Activated T-cell treated with anti-CD3 and anti-CD28 coated beads, Interleukin-2, amount 50 U/mL, for 4 hours (primary cell): ENCODE results near the gene MT1A. TPM values are rescaled to one million over a fixed set of nuclear protein-coding genes. Genes with fewer than 3 reads are reported as not detected.

Source experiments
- ATAC-seq, 2 donors: fragments of 200-7000 bp; cut with Tn5 transposase; one replicate each; pipeline ENCODE4 v1.10.0; 2021
- DNase-seq: peaks from one replicate; pipeline ENCODE4 v3.0.0-alpha.2; 2020
- H3K27me3 Mint-ChIP-seq: one replicate; pipeline ENCODE4 v1.8.0; 2021; ENCODE audit warnings: low read depth, mixed read lengths
- H3K36me3 Mint-ChIP-seq: one replicate; pipeline ENCODE4 v1.8.0; 2022; ENCODE audit warnings: mixed read lengths; ENCODE audit not compliant: insufficient read depth
- H3K4me1 Mint-ChIP-seq: one replicate; pipeline ENCODE4 v1.8.0; 2021; ENCODE audit warnings: low read depth, mixed read lengths
- H3K4me3 Mint-ChIP-seq: one replicate; pipeline ENCODE4 v1.8.0; 2021; ENCODE audit warnings: mild to moderate bottlenecking, moderate library complexity, mixed read lengths
- H3K9me3 Mint-ChIP-seq: one replicate; pipeline ENCODE4 v1.8.0; 2021; ENCODE audit warnings: mixed read lengths
- total RNA-seq, 3 donors: library from RNA; stranded (reverse); gene quantifications; one replicate each; pipeline ENCODE4 v1.2.1, GENCODE V29; 2021

Gene MT1A
- total RNA-seq, 3 donors from 2014 or later: not detected

DNA sequence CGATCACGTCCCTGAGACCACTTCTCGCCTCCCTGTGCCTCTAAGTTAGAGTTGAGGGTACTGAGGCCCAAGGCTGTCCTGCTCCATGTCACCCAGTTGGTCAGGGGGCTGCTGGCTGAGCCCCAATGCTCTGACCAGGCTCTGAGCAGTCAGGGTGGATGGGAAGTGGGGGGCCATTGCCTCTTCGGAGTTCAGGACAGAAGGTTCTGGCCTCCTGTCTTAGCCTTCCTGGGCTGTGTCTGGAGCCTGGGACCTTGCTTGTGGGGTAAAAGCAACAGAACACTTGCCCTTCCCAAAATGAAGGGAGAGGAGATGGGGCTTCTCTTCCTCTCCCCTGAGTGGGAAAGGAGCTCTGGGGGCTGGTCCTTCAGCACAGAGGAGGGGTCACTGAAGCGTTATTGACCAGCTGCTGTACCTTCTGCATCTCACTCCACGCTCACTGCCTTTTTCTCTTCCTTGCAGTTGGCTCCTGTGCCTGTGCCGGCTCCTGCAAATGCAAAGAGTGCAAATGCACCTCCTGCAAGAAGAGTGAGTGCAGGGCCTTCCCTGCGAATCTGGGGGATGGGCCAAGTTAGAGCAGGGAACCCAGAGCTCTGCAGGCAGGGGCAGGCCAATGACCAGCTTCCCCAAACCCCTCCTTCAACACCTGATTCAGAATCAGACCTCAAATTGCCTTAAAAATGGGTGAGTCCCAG is 44.4 kb downstream of the MT1A start:
- DNase-seq (no peak), ATAC-seq (peak; percentile 5 to 7)
- H3K4me3 Mint-ChIP-seq: peak overlapping the region; percentile 94
- H3K9me3 Mint-ChIP-seq: no peaks in the 10 kb centered on the region
- peaks cover 22% of the 10 kb centered on the region for H3K4me1 Mint-ChIP-seq
- no peaks in the 10 kb centered on the region for H3K27me3 Mint-ChIP-seq
- peaks cover 10% of the 10 kb centered on the region for H3K36me3 Mint-ChIP-seq

DNA sequence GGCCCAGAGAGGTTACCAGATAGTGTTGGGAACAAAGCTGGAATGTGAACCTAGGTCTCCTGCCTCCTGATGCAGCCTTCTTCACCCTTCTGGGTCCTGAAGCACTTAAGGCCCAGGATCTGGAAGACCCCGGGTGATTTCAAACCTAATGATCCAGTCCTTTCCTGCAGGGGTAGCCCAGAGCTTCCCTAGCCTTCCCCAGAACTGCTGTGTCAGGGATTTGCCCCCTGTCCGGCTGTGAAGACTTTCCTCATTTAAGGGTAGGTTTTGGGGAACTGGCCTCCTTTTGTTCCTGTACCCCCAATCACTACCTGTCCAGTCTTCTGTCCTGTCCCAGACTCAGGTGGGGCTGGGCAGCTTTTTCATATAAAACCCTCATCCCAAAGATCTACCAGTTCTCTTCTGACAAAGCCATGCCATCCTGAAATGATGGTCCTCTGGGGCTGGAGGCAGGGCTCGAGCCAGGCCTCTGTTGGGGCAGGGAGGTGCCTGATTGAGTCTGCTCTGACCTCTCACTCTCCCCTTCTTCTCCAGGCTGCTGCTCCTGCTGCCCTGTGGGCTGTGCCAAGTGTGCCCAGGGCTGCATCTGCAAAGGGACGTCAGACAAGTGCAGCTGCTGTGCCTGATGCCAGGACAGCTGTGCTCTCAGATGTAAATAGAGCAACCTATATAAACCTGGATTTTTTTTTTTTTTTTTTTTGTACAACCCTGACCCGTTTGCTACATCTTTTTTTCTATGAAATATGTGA is 45.1 kb downstream of the MT1A start:
- Mint-ChIP-seq H3K4me1 (peaks cover 22% of the 10 kb centered on the region), H3K27me3 (no peaks in the 10 kb centered on the region), H3K4me3 (peak overlapping the region; percentile 94), H3K36me3 (peaks cover 10% of the 10 kb centered on the region), H3K9me3 (no peaks in the 10 kb centered on the region)
- DNase-seq (no peak), ATAC-seq (no peak)

DNA sequence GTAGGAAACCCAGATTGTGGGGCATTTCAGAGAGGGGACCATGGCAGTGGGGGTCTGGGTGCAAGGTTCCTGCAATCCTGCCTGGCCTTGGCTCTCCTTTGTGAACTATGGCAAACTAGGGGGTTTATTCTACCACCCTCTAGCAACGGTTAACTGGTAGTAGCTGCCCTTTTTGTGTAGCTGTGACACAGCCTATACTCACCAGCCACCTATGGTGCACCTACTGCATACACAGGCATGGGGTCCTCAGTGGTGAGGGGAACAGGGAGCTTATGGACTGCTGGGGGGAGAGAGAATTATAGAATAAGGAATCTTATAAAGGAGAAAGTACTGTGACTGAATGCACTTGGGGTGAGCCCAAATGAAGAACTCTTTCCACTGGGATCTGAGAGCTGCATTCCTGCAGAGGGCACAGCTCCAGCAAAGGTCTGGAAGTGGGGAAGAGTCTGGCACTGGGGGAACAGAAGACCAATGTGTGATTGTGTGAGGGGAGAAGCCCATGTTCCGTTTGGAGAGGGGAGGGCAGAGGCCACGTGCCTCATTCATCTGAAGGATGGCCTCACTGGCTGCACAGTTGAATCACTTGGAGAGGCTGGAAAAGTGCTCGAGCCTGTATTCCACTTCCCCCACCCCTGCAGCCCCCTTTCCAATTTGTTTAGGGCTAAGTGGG is 45.9 kb downstream of the MT1A start:
- peaks cover 10% of the 10 kb centered on the region for H3K36me3 Mint-ChIP-seq
- H3K4me3 Mint-ChIP-seq: peak overlapping the region; percentile 94
- no peaks in the 10 kb centered on the region for H3K9me3 Mint-ChIP-seq
- no peak for DNase-seq
- H3K4me1 Mint-ChIP-seq: peaks cover 22% of the 10 kb centered on the region
- H3K27me3 Mint-ChIP-seq: no peaks in the 10 kb centered on the region
- ATAC-seq: no peak

DNA sequence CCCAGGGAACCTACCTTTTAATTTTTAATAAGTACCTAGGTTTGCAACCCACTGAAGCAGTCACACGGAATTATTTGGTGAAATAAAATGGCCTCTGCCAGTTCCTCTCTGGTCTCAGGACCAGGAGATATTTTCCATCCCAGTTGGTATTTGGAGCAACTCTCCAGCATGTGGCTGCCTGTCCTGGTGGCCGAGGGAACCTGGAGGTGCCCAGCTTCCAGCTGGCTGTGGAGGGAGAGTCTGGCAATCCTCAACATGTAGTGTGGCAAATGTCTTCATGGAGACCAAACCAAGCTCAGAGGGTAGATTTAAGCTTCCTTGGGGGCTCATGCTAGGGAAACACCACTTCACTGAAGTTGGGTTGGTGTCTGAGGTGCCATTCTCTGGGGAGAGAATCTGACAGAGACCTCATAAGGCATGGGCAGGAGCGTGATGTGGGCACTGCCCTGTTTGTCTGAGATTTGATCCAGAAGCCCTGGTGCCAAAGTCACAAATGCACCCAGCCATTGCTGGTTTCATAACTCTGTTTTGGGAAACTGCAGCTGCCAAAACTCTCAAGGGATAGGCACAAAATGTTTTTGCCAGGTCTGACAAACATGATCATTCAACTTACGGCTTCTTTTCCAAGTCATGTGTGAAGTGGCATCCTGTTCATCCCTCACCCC is 46.6 kb downstream of the MT1A start:
- H3K4me3 Mint-ChIP-seq: no peak overlapping the region
- ATAC-seq: no peak

DNA sequence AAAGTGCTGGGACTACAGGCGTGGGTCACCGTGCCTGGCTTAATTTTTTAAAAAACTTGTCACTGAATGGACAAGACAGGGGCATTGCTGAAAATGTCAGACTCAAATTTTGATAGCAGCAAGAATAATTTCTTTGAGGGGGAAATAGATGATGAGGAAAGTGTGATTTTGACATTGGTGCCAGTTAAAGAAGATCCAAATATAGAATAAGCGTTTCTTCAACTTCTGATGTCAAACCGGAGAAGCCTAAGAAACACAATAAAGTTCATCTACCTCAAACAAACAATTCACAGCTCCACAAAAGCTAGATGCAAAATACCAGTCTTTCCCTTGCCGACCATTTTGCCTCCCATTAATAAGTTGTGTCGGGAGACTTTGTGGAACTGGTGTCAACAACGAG is 48.3 kb downstream of the MT1A start:
- H3K36me3 Mint-ChIP-seq: peaks cover 10% of the 10 kb centered on the region
- ATAC-seq (no peak), DNase-seq (no peak)
- H3K4me1 Mint-ChIP-seq: peaks cover 17% of the 10 kb centered on the region
- no peak overlapping the region for H3K4me3 Mint-ChIP-seq
- H3K27me3 Mint-ChIP-seq: no peaks in the 10 kb centered on the region
- H3K9me3 Mint-ChIP-seq: no peaks in the 10 kb centered on the region

More for the DNA sequence above, 46.6 kb downstream of the MT1A start:
- H3K4me1 Mint-ChIP-seq: peaks cover 22% of the 10 kb centered on the region
- peaks cover 10% of the 10 kb centered on the region for H3K36me3 Mint-ChIP-seq
- no peaks in the 10 kb centered on the region for H3K9me3 Mint-ChIP-seq
- no peak for DNase-seq
- no peaks in the 10 kb centered on the region for H3K27me3 Mint-ChIP-seq

DNA sequence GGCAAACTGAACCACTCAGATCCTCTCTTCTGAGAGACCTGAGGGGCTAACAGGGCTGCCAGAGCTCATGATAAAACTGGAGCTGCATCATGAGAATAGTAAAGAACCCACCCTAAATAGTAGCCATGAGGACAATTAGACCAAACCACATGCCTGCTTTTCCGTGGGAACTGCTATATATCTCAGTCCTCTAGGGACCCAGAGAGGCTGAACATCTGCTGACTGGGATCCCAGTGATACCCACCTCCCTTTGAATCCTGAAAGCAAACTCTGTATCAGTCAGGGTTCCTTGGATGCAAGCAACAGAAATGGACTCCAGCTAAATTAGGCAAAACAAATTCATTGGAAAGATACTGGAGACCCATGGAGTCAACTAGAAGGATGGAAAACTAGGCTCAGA is 50.3 kb downstream of the MT1A start:
- H3K36me3 Mint-ChIP-seq: peaks cover 6% of the 10 kb centered on the region
- peaks cover 7% of the 10 kb centered on the region for H3K4me1 Mint-ChIP-seq
- no peak for DNase-seq
- H3K27me3 Mint-ChIP-seq: no peaks in the 10 kb centered on the region
- H3K4me3 Mint-ChIP-seq: no peak overlapping the region
- ATAC-seq: no peak
- H3K9me3 Mint-ChIP-seq: no peaks in the 10 kb centered on the region

DNA sequence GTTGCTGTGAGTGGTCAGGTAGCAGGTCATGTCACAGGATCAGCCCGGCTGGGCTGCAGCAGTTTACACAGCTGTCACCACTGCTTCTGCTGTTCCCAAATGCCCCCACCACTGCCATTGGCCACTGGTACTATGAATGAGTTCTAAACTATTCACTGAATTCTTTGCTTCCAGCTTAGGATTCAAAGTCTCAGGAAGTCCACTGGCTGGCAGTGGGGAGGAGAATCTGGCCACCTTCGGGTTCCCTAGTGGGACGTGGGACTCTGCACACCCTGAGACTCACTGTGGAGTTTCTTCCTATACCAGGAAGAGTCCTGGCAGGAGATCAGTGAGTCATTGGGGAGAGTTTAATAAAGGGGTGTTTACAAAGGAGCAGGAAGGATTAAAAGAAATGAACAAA is 50.7 kb downstream of the MT1A start:
- H3K4me1 Mint-ChIP-seq: peaks cover 3% of the 10 kb centered on the region
- no peaks in the 10 kb centered on the region for H3K27me3 Mint-ChIP-seq
- H3K4me3 Mint-ChIP-seq: no peak overlapping the region
- H3K9me3 Mint-ChIP-seq: no peaks in the 10 kb centered on the region
- ATAC-seq (no peak), DNase-seq (no peak)
- H3K36me3 Mint-ChIP-seq: peaks cover 5% of the 10 kb centered on the region

Other genes starting within 250 kb of the MT1A start
- 10 to 100 TPM; 36.3 to 44.6 (median 41.1) TPM for gene AMFR, start 213.1 kb upstream of the MT1A start, total RNA-seq
- gene NUDT21, start 187.3 kb upstream of the MT1A start, total RNA-seq: 100 to 1,000 TPM; 234 to 247 (median 245) TPM
- gene OGFOD1, start 187.1 kb upstream of the MT1A start, total RNA-seq: 100 to 1,000 TPM in 2 of 3 donors, 10 to 100 TPM in 1; 99.3 to 108 (median 101) TPM
- 1 to 10 TPM; 6.2 to 8.2 (median 8.0) TPM for gene BBS2, start 118.6 kb upstream of the MT1A start, total RNA-seq
- gene MT4, start 73.6 kb upstream of the MT1A start, total RNA-seq: not detected
- under 1 TPM in 1 of 3 donors, not detected in 2; 0.35 TPM for gene MT3, start 49.1 kb upstream of the MT1A start, total RNA-seq
- 100 to 1,000 TPM; 186 to 438 (median 301) TPM for gene MT2A, start 30.1 kb upstream of the MT1A start, total RNA-seq
- gene MT1E, start 12.9 kb upstream of the MT1A start, total RNA-seq: 100 to 1,000 TPM in 1 of 3 donors, 10 to 100 TPM in 2; 49.1 to 122 (median 71.4) TPM
- gene MT1M, start 6.0 kb upstream of the MT1A start, total RNA-seq: under 1 TPM in 1 of 3 donors, not detected in 2; 0.48 TPM
- not detected for gene MT1B, start 13.2 kb downstream of the MT1A start, total RNA-seq
- 10 to 100 TPM; 10.9 to 14.4 (median 12.4) TPM for gene MT1F, start 19.3 kb downstream of the MT1A start, total RNA-seq
- gene MT1G, start 29.4 kb downstream of the MT1A start, total RNA-seq: 10 to 100 TPM; 28.8 to 40.5 (median 35.9) TPM
- gene MT1H, start 31.1 kb downstream of the MT1A start, total RNA-seq: 1 to 10 TPM in 2 of 3 donors, under 1 TPM in 1; 0.71 to 7.0 (median 2.7) TPM
- 100 to 1,000 TPM; 118 to 192 (median 135) TPM for gene MT1X, start 43.8 kb downstream of the MT1A start, total RNA-seq
- 100 to 1,000 TPM; 178 to 195 (median 181) TPM for gene NUP93, start 91.5 kb downstream of the MT1A start, total RNA-seq
- gene SLC12A3, start 226.5 kb downstream of the MT1A start, total RNA-seq: not detected